HEK293 (cell line): Measurements from ENCODE around the gene OVCH2.
A peak's percentile ranks its signal among the peaks of the same experiment; 100 is the strongest.

Source experiments
- CTCF ChIA-PET: fragments of 350-600 bp; formaldehyde crosslinking; extraction: SDS; loops from one replicate; lab custom pipeline; 2021; ENCODE audit warnings: antibody characterized with exemption; lab: Yijun Ruan, JAX
- POLR2A ChIA-PET: fragments of 300-600 bp; formaldehyde crosslinking; extraction: SDS; loops from one replicate; lab custom pipeline; 2020; ENCODE audit warnings: antibody characterized with exemption, inconsistent platforms; lab: Yijun Ruan, JAX
- H3K27ac ChIP-seq: fragments of 200-500 bp; sonication (Bioruptor generic); 2 replicates; pipeline ENCODE4 v1.5.1; 2014; ENCODE audit warnings: low read depth, low read length, control low read depth, inconsistent platforms; ENCODE audit errors: extremely low read depth
- H3K36me3 ChIP-seq, 2 experiments: fragments of 200-500 bp in 1 of 2; sonication (Bioruptor generic) in 1 of 2; 1 replicate in 1 of 2; 2 replicates in 1 of 2; pipeline ENCODE4 v1.5.1; 2014 to 2017; ENCODE audit warnings: inconsistent platforms in 2 of 2, low read length in 2 of 2; ENCODE audit not compliant: control insufficient read depth in 2 of 2, insufficient read depth in 1 of 2
- H3K4me1 ChIP-seq: fragments of 200-500 bp; sonication (Bioruptor generic); 2 replicates; pipeline ENCODE4 v1.5.1; 2014; ENCODE audit warnings: mild to moderate bottlenecking, low read length, inconsistent platforms; ENCODE audit not compliant: control insufficient read depth, insufficient read depth
- H3K4me3 ChIP-seq: 2 replicates; pipeline ENCODE4 v1.5.1; 2011; ENCODE audit warnings: low read depth, mild to moderate bottlenecking, control low read depth, low read length, moderate library complexity
- H3K9me3 ChIP-seq: fragments of 200-500 bp; sonication (Bioruptor generic); 2 replicates; pipeline ENCODE4 v1.5.1; 2014; ENCODE audit warnings: low read depth, low read length, inconsistent platforms; ENCODE audit not compliant: control insufficient read depth, insufficient read depth
- FEZF1 ChIP-seq: fragments of 450-650 bp; formaldehyde crosslinking; IDR thresholded peaks from 2 replicates; pipeline ENCODE4 v1.5.1; 2016; ENCODE audit warnings: missing biosample characterization, missing genetic modification characterization
- GLIS1 ChIP-seq: fragments of 450-650 bp; formaldehyde crosslinking; IDR thresholded peaks from 2 replicates; pipeline ENCODE4 v1.5.1; 2016; ENCODE audit warnings: missing biosample characterization, missing genetic modification characterization
- MZF1 ChIP-seq: fragments of 450-650 bp; formaldehyde crosslinking; IDR thresholded peaks from 2 replicates; pipeline ENCODE4 v1.5.1; 2017; ENCODE audit warnings: missing biosample characterization, missing genetic modification characterization, borderline replicate concordance
- PRDM10 ChIP-seq: fragments of 450-650 bp; formaldehyde crosslinking; IDR thresholded peaks from 2 replicates; pipeline ENCODE4 v1.5.1; 2016; ENCODE audit warnings: missing biosample characterization, missing genetic modification characterization
- REPIN1 ChIP-seq: fragments of 450-650 bp; formaldehyde crosslinking; IDR thresholded peaks from 2 replicates; pipeline ENCODE4 v1.5.1; 2017; ENCODE audit warnings: missing biosample characterization, missing genetic modification characterization, low read depth
- ZIC2 ChIP-seq: fragments of 450-650 bp; formaldehyde crosslinking; IDR thresholded peaks from 2 replicates; pipeline ENCODE4 v1.5.1; 2016; ENCODE audit warnings: missing biosample characterization, missing genetic modification characterization
- ZNF121 ChIP-seq: fragments of 450-650 bp; formaldehyde crosslinking; IDR thresholded peaks from 2 replicates; pipeline ENCODE4 v1.5.1; 2016; ENCODE audit warnings: missing biosample characterization, missing genetic modification characterization
- ZNF133 ChIP-seq: fragments of 450-650 bp; formaldehyde crosslinking; IDR thresholded peaks from 2 replicates; pipeline ENCODE4 v1.5.1; 2016; ENCODE audit warnings: missing biosample characterization, missing genetic modification characterization
- ZNF146 ChIP-seq: fragments of 450-650 bp; formaldehyde crosslinking; IDR thresholded peaks from 2 replicates; pipeline ENCODE4 v1.5.1; 2016; ENCODE audit warnings: missing biosample characterization, missing genetic modification characterization
- ZNF223 ChIP-seq: fragments of 450-650 bp; formaldehyde crosslinking; IDR thresholded peaks from 2 replicates; pipeline ENCODE4 v1.5.1; 2016; ENCODE audit warnings: missing biosample characterization, missing genetic modification characterization
- ZNF248 ChIP-seq: fragments of 450-650 bp; formaldehyde crosslinking; IDR thresholded peaks from 2 replicates; pipeline ENCODE4 v1.5.1; 2017; ENCODE audit warnings: missing biosample characterization, missing genetic modification characterization
- ZNF335 ChIP-seq: fragments of 450-650 bp; formaldehyde crosslinking; conservative IDR thresholded peaks from 2 replicates; pipeline ENCODE4 v1.5.1; 2016; ENCODE audit warnings: missing biosample characterization, missing genetic modification characterization
- ZNF354C ChIP-seq: fragments of 450-650 bp; formaldehyde crosslinking; IDR thresholded peaks from 2 replicates; pipeline ENCODE4 v1.5.1; 2016; ENCODE audit warnings: missing biosample characterization, missing genetic modification characterization, low read depth, borderline replicate concordance
- ZNF629 ChIP-seq: fragments of 450-650 bp; formaldehyde crosslinking; IDR thresholded peaks from 2 replicates; pipeline ENCODE4 v1.5.1; 2017; ENCODE audit warnings: missing biosample characterization, missing genetic modification characterization
- ZNF785 ChIP-seq: fragments of 450-650 bp; formaldehyde crosslinking; IDR thresholded peaks from 2 replicates; pipeline ENCODE4 v1.5.1; 2016; ENCODE audit warnings: missing biosample characterization, missing genetic modification characterization
- ZNF791 ChIP-seq: fragments of 450-650 bp; formaldehyde crosslinking; IDR thresholded peaks from 2 replicates; pipeline ENCODE4 v1.5.1; 2016; ENCODE audit warnings: missing biosample characterization, missing genetic modification characterization
- ZSCAN16 ChIP-seq: fragments of 450-650 bp; formaldehyde crosslinking; IDR thresholded peaks from 2 replicates; pipeline ENCODE4 v1.5.1; 2016; ENCODE audit warnings: missing biosample characterization, missing genetic modification characterization
- TF ChIP-seq, protein P1 (sequence below): IDR thresholded peaks from 2 replicates; pipeline ENCODE4 v1.6.1; 2011; ENCODE audit warnings: mild to moderate bottlenecking, low read depth, low read length, borderline replicate concordance

OVCH2 gene

DNA sequence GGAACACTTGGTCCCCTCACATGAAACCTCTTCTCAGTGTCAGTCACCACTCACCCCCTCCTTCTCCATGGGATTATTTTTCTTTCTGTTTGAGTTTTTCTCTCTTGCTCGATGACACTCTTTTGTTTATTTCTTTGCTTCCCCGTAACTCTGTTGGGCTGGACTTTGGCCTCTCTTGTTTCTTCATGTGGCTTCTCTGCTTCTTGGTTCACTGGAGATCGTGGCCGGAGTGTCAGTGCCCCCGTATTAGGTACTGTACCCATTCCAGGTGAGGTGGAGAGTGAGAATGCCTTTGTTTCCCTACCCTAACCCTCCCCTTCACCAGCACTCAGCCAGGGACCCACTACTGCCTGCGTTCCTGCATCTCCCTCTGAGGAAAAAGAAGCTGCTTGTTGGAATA, 65.5 kb downstream of the OVCH2 start (continued):
- TF ChIP-seq ZNF248 (tag by site-specific recombination) (no peak), REPIN1 (tag by site-specific recombination) (no peak), ZNF223 (no peak), GLIS1 (tag by site-specific recombination) (no peak), ZNF785 (no peak), ZIC2 (tag by site-specific recombination) (no peak), ZNF629 (no peak), ZNF121 (tag by site-specific recombination) (no peak), FEZF1 (tag by site-specific recombination) (no peak), ZNF133 (tag by site-specific recombination) (no peak), ZNF335 (no peak)
- TF ChIP-seq, protein P1, sequence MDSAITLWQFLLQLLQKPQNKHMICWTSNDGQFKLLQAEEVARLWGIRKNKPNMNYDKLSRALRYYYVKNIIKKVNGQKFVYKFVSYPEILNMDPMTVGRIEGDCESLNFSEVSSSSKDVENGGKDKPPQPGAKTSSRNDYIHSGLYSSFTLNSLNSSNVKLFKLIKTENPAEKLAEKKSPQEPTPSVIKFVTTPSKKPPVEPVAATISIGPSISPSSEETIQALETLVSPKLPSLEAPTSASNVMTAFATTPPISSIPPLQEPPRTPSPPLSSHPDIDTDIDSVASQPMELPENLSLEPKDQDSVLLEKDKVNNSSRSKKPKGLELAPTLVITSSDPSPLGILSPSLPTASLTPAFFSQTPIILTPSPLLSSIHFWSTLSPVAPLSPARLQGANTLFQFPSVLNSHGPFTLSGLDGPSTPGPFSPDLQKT, result no peak

- no peaks in the 10 kb centered on the region for H3K4me1 ChIP-seq
- H3K9me3 ChIP-seq, result no peaks in the 10 kb centered on the region
- H3K36me3 ChIP-seq, result peaks cover 0 to 46% of the 10 kb centered on the region in 2 experiments; a peak in 1 of 3 replicates
- CTCF ChIA-PET, result interaction anchor here (0.5 to 1.8 kb wide), 3 partner anchors 10 to 68 kb away, joined by 3 to 6 read pairs (median 4); no protein-coding TSS in a partner anchor
- POLR2A ChIA-PET, result no interaction called here
- TF ChIP-seq PRDM10 (tag by site-specific recombination) (0 out of 2 replicates have a peak, but pooled peaks have one; percentile 24), ZNF146 (tag by site-specific recombination) (no peak), ZNF354C (tag by site-specific recombination) (no peak), ZNF791 (tag by site-specific recombination) (no peak), ZSCAN16 (tag by site-specific recombination) (no peak), MZF1 (tag by site-specific recombination) (no peak)
- TF ChIP-seq, all 188 proteins: peak for 1
- Histone ChIP-seq H3K27ac (no peak overlapping the region), H3K4me3 (no peak overlapping the region)
Measured at GRCh38 chr11:7639643-7640025, 66.6 kb downstream of the OVCH2 start.
